Islet of Langerhans (tissue), 1 donor: Measurements from ENCODE around the gene LRP1.

ENCODE experiments used
- FAIRE-seq: peaks from one replicate; lab custom pipeline; 2011; peaks lifted over from hg19 to GRCh38; lab: Jason Lieb, UNC

Gene LRP1

DNA sequence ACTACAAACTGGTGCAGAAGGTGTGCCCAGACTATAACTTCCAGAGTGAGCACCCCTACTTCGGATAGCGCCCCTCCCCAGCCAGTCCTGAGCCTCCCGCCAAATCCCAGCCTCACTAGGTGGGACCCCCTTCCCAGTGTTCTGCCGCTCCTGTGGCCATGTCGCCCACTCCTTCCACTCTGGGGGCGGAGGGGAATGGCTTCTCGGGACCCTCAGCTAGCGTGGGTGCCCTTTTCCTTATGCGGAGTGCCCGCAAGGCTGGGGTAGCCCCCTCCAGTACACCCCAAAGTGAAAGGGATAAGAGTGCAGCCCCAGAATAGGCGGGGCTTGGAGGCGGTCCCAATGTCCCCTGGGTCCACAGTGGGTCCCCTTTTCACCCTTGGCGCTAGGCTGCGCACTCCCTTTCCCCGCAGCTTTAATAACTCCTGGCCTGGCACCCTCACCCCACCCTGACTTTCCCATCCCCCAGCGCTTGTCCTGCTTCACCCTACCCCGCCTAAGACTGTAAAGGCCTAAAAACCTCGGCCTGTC lies 97.5 kb downstream of the LRP1 start:
- no peak for FAIRE-seq

DNA sequence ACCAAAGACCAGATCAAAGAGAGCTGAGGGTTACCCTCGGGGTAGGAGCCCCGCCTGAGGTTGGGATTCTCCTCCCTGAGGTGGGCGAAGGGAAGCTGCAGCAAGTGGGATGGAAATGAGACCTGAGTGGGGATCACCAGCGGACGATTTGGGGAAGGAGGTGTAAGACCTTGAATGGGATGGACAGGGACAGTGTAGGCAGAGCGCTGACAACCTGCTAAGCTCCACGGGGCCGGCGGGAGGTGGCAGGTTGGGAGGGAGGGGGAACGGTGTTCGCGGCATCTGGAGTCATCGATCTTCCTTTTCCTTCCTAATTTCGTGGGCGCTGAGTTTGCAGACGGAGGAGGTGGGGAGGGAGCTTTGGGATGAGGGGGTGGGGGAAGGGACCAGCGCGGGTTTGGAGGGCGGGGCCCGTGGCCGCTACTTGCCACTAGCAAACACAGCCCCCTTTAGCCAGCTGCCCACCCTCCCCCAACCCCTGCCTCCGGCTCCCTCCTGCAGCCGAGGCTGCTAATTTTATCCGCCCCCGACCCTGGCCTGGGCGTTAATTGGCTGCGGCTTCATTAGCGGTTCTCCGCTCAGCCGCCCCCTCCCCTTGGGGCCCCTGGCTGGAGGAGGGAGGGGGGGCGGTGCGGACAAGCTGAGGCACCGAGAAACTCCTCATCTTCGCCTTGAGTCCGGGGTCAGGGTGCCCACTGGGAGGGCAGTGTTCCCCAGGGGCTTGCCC lies 98.5 kb downstream of the LRP1 start:
- FAIRE-seq = no peak

DNA sequence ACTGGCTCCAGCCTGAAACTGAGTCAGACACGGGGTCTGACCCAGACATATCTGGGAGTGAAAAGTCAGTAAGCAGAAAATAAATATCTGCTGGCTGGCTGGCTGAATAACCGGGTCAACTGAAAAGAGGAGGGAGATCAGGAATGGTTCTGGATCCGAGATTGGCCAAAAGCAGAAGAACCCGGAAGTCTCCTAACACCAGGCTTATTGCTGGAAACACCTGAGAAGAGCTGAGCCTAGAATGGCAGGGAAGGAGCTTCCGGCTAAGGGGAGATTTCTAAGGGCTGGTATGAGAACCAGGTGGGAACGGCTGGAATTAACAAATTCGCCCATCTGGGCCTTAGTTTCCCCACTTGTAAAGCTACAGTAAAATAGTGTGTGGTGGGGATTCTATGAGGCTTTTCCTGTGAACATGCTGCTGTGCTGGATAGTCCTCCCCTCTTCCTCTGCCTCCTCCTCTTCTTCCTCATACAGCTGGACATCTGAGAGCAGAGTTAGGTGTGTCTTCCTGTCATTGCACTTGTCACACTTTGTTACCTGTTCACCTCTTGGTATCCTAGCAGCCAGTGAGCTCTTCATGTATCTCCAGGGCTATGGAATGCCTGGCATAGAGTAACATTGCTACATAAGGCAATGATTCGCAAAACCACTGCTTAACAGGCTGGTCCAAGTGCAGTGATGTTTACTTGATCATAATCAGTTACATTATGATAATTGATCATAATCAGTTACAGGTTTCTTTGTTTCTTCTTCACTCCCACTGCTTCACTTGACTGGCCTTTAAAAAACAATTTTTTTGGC lies 99.2 kb downstream of the LRP1 start:
- no peak for FAIRE-seq

DNA sequence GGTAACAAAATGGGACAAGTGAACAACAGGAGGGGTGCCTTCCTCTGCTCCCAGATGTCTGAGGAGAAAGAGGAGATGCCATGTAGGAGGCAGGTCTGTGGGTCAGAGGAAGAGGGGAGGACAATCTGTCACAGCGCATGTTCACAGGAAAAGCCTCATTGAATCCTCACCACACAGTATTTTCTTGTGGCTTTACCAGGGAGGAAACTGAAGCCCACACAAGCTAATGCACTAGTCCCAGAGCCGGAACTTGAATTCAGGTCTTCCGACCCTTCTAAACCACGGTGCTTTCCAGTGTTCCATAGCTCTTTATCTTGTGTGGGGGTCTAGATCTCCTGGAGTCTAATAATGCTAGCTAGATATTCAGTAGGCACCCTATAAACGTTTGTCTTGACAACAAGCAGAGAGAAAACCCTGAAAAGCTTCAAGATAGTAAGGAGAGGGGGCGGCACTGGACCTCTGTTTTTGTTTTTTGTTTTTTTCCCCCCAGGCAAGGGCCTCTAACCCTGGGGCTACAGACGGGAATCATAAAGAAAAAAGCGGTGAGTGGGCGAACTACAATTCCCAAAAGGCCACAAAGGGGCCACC lies 100.9 kb downstream of the LRP1 start:
- no peak for FAIRE-seq

DNA sequence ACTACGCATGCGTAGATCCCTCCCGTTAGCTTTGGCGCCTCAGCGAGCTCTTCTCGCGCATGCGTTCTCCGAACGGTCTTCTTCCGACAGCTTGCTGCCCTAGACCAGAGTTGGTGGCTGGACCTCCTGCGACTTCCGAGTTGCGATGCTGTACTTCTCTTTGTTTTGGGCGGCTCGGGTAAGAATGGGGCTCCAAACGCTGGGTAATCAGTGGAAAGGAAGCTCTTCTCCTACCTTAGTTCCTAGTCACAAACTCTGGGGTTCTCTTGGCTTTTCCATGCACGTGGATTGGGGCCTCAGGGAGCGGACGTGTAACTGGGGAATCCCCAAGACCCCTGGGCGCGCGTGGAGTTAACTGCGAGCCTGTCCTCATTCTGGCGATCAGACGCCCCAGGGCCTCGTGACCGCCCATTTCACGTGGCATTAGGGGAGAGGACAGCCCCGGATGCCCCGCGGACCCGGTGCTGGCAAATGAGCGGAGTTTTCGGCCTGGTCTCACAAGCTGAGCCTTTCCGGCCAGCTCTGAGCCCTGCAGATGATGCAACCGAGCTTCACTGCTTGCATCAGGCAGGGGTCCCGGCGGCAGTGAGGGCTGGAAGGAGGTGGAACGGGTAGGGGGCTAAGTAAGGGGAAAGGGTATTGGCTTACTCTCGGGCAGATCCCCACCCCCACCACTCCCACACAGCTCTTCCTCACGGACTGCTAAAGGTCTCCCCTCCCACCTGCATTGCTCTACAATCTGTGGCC lies 101.5 kb downstream of the LRP1 start, which contains the start of gene SHMT2:
Gene SHMT2, plus strand, starts transcription at position 78 of the 747 bp plus-strand sequence. Its CDS starts 68 bp downstream, at position 146.
- FAIRE-seq = peak; percentile 53

DNA sequence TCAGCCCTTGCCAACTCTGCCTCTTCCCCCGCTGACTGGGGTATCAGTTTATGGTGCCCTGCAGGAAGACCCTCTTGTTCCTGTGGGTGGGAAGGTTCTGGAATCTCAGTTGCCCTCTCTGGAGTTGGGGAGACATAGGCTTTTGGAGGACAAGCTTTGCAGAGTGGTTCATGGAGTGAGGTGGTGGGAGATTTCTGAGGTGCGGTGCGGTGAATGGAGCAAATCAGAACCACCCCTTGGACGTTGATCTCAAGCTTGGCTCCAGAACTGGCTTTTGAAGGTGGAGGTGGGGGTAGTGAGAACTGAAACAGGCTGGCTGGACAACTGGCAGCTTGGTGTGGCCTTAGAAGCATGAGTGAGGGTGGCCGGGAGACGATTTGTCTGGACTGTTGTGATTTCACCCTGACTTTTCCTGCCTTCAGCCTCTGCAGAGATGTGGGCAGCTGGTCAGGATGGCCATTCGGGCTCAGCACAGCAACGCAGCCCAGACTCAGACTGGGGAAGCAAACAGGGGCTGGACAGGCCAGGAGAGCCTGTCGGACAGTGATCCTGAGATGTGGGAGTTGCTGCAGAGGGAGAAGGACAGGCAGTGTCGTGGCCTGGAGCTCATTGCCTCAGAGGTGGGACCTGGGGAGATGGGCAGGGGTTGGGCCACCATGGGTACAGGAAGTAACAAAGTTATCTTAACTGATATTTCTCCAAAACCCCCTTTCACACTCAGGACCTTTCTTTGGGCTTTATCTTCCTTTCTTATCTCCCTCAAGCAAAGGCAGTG lies 102.3 kb downstream of the LRP1 start:
- FAIRE-seq = no peak

DNA sequence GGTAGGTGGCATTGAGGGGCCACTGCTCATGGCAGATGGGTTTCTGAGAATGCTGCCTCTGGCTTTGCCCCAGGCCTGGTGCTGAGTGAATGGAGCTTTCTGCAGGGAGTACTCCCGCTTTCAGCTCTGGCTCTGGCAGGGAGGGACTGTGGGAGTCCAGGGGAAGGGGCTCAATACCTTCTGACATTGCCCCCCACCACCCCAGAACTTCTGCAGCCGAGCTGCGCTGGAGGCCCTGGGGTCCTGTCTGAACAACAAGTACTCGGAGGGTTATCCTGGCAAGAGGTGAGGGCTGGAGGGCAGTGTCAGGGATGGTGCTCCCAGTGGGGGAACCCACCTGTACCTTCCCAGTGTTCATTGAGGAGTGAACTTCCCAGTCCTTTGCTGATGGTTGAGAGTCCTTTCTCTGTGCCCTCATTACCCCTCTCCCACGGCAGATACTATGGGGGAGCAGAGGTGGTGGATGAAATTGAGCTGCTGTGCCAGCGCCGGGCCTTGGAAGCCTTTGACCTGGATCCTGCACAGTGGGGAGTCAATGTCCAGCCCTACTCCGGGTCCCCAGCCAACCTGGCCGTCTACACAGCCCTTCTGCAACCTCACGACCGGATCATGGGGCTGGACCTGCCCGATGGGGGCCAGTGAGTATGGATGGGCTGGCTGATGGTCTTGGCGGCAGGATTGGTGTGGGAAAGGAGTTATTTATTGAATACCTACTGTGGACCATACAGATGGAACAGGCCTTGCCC lies 103.2 kb downstream of the LRP1 start:
- no peak for FAIRE-seq

DNA sequence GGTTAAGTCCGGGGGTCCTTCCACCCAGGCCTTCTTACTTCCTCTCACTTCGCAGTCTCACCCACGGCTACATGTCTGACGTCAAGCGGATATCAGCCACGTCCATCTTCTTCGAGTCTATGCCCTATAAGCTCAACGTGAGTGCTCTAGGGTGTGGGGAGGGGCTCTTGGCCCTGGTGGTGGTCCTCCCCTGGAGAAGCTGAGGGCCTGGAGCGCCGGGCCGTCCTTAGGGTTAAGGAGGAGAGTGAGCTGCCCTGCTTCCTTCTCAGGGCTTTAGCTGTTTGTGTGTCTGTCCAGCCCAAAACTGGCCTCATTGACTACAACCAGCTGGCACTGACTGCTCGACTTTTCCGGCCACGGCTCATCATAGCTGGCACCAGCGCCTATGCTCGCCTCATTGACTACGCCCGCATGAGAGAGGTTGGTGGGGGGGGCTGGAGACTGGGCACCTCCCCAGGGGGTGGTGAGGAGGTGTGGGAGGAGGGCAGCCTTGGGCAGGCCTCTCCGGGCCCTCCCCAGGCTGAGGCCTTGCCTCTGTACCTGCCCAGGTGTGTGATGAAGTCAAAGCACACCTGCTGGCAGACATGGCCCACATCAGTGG lies 104.0 kb downstream of the LRP1 start:
- no peak for FAIRE-seq

DNA sequence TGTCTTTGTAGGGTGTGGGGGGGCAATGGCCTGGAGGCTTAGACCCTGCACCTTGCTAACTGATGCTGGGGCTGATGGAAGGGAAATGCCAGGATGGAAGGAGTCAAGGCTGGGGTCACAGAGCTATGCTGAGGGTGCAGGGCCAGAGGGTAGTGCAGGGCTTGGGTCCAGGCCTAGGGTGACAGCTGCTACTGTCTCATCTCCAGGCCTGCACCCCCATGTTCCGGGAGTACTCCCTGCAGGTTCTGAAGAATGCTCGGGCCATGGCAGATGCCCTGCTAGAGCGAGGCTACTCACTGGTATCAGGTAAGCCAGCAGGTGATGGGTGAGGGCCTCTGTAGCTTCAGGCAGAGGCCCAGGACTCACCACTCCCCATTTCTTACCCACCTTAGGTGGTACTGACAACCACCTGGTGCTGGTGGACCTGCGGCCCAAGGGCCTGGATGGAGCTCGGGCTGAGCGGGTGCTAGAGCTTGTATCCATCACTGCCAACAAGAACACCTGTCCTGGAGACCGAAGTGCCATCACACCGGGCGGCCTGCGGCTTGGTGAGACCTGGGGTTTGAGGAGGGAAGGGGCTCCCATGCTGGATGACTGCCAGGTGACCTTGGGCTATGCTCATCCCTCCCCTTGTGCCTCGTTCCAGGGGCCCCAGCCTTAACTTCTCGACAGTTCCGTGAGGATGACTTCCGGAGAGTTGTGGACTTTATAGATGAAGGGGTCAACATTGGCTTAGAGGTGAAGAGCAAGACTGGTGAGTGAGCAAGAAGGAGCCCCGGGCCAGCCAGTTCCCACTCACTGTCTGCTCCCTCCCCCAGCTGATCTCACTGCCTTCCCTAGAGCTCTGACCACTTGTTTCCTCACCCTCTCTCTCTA lies 105.3 kb downstream of the LRP1 start:
- no peak for FAIRE-seq

DNA sequence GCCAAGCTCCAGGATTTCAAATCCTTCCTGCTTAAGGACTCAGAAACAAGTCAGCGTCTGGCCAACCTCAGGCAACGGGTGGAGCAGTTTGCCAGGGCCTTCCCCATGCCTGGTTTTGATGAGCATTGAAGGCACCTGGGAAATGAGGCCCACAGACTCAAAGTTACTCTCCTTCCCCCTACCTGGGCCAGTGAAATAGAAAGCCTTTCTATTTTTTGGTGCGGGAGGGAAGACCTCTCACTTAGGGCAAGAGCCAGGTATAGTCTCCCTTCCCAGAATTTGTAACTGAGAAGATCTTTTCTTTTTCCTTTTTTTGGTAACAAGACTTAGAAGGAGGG lies 105.9 kb downstream of the LRP1 start:
- FAIRE-seq = no peak

DNA sequence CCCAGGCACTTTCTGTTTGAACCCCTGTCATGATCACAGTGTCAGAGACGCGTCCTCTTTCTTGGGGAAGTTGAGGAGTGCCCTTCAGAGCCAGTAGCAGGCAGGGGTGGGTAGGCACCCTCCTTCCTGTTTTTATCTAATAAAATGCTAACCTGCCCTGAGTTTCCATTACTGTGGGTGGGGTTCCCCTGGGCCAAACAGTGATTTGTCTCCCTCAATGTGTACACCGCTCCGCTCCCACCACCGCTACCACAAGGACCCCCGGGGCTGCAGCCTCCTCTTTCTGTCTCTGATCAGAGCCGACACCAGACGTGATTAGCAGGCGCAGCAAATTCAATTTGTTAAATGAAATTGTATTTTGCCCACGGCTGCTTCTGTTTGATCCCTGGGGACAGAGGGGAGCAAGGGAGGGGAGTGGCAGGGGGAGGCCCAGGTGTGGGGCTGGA lies 106.3 kb downstream of the LRP1 start:
- no peak for FAIRE-seq

DNA sequence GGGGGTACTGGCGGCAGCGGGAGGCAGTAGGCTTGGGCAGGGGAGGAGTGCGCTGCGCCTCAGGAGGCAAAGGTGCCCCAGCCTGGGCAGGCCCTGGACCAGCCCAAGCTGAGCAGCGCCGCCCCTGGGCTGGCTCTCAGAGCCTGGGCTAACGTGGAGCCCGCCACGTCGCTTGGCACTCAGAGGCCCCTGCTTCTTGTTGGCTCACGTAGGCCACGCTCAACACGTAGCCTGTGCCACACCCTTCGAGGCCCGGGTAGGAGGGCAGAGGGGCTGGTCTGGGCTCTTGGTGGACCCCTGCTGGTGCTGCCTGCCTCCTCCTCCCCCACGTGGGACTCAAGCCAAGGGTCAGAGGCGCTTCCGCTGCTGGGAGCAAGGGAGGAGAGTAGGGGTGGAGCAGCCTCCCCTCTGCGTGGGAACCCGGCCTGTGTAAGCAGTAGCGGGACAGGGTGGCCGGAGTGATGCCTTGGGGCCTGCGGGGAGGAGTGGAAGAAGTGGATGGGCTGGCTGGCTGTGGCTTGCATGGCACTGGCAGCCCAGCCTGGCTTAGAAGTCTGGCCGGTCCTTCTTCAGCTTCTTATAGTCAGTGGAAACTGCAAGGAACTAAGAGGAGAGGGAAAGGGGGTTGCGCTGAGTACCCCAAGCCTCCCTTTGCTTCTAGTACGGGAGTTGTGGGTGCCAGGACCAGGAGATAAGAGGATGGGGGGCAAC lies 106.9 kb downstream of the LRP1 start:
- no peak for FAIRE-seq

DNA sequence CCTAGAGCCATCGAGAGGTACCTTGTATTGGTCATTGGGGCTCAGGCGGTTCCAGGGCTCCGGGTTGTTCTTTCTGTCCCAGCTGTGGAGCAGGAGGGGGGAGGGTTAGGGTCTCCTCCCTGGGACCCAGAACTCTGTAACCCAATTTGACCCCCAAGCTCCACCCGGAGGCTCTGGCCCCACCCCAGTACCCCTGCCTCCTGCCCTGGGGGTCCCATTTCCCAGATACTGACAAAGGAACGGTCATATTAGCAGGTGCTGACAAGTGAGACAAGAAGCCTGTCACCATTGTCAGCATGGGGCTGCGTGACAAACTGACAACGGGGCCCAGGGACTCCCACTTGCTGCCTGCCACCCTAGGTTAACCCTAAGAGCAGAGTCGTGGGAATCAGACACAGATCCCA lies 107.4 kb downstream of the LRP1 start:
- FAIRE-seq = no peak

DNA sequence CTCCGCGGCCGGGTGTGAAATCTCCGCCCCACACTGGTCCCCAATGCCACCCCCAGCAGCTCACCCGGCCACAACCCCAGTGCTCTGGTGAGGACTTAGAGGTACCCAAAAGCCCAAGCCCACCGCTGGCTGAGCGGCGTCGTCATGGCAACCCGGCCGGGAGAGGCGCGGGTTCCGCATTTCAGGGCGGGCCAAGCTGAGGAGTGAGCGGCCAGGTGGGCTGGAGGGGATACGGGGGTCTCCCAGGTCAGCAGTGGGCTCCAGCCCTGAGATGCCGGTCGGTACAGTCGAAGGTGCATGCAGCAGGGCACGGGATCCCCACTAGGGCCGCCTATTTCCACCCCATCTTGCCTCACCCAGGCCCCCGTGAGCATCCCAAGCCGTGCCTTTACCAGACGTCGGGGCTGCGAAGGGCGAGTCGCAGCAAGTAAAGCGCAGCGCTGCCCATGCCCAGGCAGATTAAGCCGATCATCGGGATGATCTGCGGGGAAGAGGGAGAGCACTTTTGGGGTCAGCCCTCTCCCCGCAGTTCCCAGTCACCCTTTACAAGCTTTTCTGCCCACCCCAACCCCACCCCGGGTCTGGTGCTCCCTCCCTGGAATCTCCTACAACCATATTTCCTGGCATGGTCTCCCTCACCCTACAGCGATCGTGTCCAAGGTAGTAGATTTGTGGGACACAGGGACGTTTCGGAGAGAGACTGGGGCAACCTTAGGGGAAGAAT lies 108.1 kb downstream of the LRP1 start:
- no peak for FAIRE-seq

DNA sequence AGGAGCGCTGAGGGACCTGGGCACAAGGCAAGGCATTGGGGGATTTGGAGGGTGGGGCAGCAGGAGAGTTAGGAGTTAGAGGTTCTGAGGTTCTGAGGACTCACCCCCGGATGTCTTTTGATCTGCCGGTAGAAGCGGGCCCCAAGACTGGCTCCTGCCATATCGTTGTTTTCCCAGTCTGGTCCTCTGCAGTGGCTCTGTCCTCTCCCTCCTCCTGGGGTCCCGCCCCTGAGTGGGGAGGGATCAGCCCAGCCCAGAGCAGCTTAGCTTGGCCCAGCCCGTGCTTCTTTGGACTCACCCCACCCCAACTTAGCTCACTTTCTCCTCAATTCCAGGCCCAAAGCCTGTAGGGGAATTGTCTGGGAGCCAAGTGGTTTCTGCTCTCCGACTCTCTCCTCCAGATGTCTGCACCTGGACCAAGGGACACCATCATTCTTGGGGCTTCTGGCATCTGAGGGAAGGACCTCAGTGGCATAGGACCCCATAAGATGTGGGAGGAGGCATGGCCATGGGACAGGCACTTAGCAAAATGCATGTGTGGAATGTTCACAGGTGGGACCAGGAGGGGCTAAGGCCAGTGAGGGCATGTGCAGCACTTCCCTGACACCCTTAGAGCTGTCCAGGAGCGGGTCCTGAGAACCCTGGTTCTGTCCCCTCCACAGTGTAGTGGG lies 108.8 kb downstream of the LRP1 start:
- FAIRE-seq = no peak

DNA sequence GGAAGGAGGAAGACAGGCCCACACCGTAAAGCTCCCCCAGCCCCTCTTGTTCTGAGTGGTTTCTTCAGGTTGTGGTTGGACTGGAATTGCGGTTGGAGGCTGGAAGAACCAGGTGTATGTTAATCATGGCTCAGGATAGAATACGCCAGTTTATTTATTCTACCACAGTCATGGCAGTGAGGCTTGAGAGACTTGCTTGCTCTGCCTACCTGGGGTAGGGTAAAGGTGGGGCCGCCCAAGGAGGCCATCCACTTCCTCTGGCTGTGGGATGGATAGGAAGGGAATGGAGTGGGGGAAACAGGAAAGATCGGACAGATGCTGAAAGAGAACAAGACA lies 109.3 kb downstream of the LRP1 start:
- no peak for FAIRE-seq
